Upper lobe of left lung (tissue), 4 donors: ENCODE results near the gene DOK7.

Experiments used
- POLR2A ChIP-seq, 4 donors: fragments of 450-650 bp; IDR thresholded peaks; one replicate each; pipeline ENCODE4 v1.5.1; 2016 to 2017; ENCODE audit warnings: antibody characterized with exemption in 4 of 4, mild to moderate bottlenecking in 2 of 4
- TF ChIP-seq, protein P1 (sequence below), 6 experiments: fragments of 450-650 bp in 4 of 6; fragments of 200-600 bp in 2 of 6; sonication (generic) in 2 of 6; IDR thresholded peaks; one replicate each; pipeline ENCODE4 v1.5.1; 2016 to 2019; ENCODE audit warnings: antibody characterized with exemption in 6 of 6

DNA sequence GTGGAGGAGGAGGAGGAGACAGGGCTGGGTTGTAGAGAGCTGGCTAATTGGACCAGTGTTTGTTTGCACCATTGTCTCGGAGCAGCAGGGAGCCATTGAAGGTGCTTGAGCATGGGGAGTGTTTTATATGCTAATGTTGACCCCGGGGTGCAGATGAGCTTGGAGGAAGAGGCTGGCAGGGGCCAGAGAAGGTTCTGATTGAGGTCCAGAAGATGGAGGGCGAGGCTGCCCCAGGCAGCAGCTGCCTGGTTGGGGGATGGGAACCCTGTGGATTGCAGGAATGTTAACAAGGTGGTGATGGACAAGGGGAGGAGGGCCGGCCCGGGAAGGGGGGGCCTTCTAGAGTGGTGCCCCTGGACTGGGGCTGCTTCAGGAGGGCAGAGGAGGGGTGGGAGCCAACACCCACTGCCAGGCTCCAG lies 18.0 kb downstream of the DOK7 start:
- TF ChIP-seq, protein P1, sequence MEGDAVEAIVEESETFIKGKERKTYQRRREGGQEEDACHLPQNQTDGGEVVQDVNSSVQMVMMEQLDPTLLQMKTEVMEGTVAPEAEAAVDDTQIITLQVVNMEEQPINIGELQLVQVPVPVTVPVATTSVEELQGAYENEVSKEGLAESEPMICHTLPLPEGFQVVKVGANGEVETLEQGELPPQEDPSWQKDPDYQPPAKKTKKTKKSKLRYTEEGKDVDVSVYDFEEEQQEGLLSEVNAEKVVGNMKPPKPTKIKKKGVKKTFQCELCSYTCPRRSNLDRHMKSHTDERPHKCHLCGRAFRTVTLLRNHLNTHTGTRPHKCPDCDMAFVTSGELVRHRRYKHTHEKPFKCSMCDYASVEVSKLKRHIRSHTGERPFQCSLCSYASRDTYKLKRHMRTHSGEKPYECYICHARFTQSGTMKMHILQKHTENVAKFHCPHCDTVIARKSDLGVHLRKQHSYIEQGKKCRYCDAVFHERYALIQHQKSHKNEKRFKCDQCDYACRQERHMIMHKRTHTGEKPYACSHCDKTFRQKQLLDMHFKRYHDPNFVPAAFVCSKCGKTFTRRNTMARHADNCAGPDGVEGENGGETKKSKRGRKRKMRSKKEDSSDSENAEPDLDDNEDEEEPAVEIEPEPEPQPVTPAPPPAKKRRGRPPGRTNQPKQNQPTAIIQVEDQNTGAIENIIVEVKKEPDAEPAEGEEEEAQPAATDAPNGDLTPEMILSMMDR (IDR thresholded peaks at IDR 0.05), result no peak
- TF ChIP-seq POLR2A (IDR thresholded peaks at IDR 0.05), result no peak
